NCI-H2196 (cell line): ENCODE results near the gene TM6SF1.

ENCODE experiments used
- DNase-seq: peaks from one replicate; lab custom pipeline; 2025; ENCODE audit not compliant: unreplicated experiment; lab: John Stamatoyannopoulos, UW

TM6SF1 gene

DNA sequence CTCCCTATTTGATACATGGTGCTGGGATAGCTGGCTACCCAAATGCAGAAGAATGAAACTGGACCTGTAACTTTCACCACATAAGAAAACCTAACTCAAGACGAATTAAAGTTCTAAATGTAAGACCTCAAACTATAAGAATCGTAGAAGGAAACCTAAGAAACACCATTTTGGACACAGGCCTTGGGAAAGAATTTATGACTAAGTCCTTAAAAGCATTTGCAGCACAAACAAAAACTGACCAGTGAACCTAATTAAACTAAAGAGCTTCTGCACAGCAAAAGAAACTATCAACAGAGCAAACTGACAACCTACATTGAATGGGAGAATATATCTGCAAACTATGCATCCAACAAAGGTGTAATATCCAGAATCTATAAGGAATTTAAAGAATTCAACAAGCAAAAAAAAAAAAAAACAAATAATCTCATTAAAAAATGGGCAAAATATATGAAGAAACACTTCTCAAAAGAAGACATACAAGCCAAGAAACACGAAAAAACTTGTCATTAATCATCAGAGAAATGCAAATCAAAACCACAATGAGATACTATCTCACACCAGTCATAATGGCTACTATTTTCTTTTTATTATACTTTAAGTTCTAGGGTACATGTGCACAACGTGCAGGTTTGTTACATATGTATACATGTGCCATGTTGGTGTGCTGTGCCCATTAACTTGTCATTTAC lies 63.2 kb downstream of the TM6SF1 start:
- no peak for DNase-seq

- no peak for DNase-seq
Observed at GRCh38 chr15:83174891-83175290, 67.4 kb downstream of the TM6SF1 start.

DNA sequence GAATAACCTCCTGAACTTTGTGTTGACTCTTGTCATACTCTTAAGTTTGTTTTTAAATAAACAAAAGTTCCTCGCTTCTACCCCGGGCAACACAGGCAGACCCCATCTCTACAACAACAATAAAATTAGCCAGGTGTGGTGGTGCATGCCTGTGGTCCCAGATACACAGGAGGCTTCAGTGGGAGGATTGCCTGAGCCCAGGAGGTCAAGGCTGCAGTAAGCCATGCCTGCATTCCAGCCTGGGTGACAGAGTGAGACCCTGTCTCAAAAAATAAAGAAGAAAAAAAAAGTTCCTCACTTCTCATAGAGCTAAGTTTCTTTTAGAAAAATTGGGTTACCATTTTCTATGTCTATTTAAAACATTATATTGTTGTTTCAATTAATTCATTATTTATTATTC lies 70.9 kb downstream of the TM6SF1 start:
- DNase-seq = no peak

DNA sequence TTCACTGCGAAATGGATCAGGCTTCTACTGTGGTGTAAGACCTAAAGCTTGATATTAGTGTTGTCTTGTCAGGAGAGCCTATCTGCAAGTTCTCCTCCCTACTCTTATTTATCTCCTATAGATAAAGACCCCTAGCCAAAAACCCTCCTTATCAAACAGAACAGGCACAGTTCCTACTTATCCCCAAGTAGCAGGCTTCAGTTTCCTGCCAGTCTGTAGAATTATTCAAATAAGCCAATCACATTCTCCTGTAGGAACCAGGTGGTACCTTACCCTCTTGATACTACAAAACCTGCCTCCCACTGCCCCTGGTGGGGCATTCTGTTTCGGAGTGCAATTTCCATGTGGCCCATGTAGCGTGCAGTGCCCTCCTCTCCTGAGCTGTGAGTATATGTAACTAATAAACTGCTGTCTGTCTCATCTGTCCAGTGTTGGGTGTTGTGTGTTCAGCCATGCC lies 71.5 kb downstream of the TM6SF1 start:
- no peak for DNase-seq

- no peak for DNase-seq
Observed at GRCh38 chr15:83185561-83185960, 78.1 kb downstream of the TM6SF1 start.
